GM18868 (cell line): ENCODE results near the gene SLC15A4.
A peak's percentile ranks its signal among the peaks of the same experiment; 100 is the strongest.
"Not testable (repeated sequence)": the region's sequence is repeated elsewhere in the genome, so short reads cannot be mapped to it uniquely, and the experiment has no call there.

Experiments used
- ATAC-seq: cut with Tn5 transposase; IDR thresholded peaks from one replicate; pipeline ENCODE4 v1.9.1; 2021; ENCODE audit warnings: mild to moderate bottlenecking, moderate library complexity; ENCODE audit not compliant: unreplicated experiment

SLC15A4 gene

GRCh38 chr12:128823916-128824839 lies at the start of gene SLC15A4:
TSS of gene SLC15A4 (minus strand) at chr12:128823958. CDS start at chr12:128823943, 15 bp downstream.
- peak; percentile 80 for ATAC-seq

- ATAC-seq: no peak
Observed at GRCh38 chr12:128872303-128872702, 48.5 kb upstream of the SLC15A4 start.

GRCh38 chr12:128871516-128871892 lies 47.7 kb upstream of the SLC15A4 start:
- ATAC-seq: peak; percentile 80

GRCh38 chr12:128867466-128867865 lies 43.7 kb upstream of the SLC15A4 start:
- ATAC-seq: no peak

- no peak for ATAC-seq
Observed at GRCh38 chr12:128864516-128865186, 40.9 kb upstream of the SLC15A4 start.

- ATAC-seq: no peak
Observed at GRCh38 chr12:128863957-128864356, 40.2 kb upstream of the SLC15A4 start.

GRCh38 chr12:128861226-128862016 lies 37.7 kb upstream of the SLC15A4 start:
- ATAC-seq: no peak

- no peak for ATAC-seq
Observed at GRCh38 chr12:128859311-128859710, 35.6 kb upstream of the SLC15A4 start.

- peak; percentile 38 for ATAC-seq
Observed at GRCh38 chr12:128857133-128857763, 33.5 kb upstream of the SLC15A4 start.

- ATAC-seq: no peak
Observed at GRCh38 chr12:128856791-128857078, 33.0 kb upstream of the SLC15A4 start.

GRCh38 chr12:128856035-128856790 lies 32.5 kb upstream of the SLC15A4 start:
- ATAC-seq: peak; percentile 39

GRCh38 chr12:128853600-128854197 lies 29.9 kb upstream of the SLC15A4 start:
- peak; percentile 35 for ATAC-seq

GRCh38 chr12:128852885-128853599 lies 29.3 kb upstream of the SLC15A4 start, which contains the start of gene GLT1D1:
TSS of gene GLT1D1 (plus strand) at chr12:128853478. CDS start at chr12:128853582, 104 bp downstream.
- ATAC-seq: peak; percentile 22

GRCh38 chr12:128852026-128852698 lies 28.4 kb upstream of the SLC15A4 start:
- ATAC-seq: no peak

GRCh38 chr12:128851429-128851828 lies 27.7 kb upstream of the SLC15A4 start:
- ATAC-seq: not testable (repeated sequence)

- no peak for ATAC-seq
Observed at GRCh38 chr12:128850400-128850799, 26.6 kb upstream of the SLC15A4 start.

GRCh38 chr12:128849806-128850205 lies 26.0 kb upstream of the SLC15A4 start:
- ATAC-seq: not testable (repeated sequence)

- ATAC-seq: no peak
Observed at GRCh38 chr12:128848371-128848770, 24.6 kb upstream of the SLC15A4 start.
